ENCODE data around the gene ZMAT5. TPM values are rescaled to one million over a fixed set of nuclear protein-coding genes. Genes with fewer than 3 reads are reported as not detected.

The ZMAT5 gene
- total and polyA plus RNA-seq, 2 of the 13 experiments (the other 11 are each of a cell fraction or from before 2014, with no cell fraction given) = 20.7 to 27.8 TPM

GRCh38 chr22:29799217-29799680, 32.4 kb upstream of the ZMAT5 start (continued):
- 0 out of 2 replicates have a peak, but pooled peaks have one; percentile 41 for TF ChIP-seq ARNTL (CRISPR knock-in tag; IDR thresholded peaks at IDR 0.05)
- TF ChIP-seq ZNF691 (CRISPR knock-in tag; IDR thresholded peaks at IDR 0.05; ENCODE audit: borderline replicate concordance, low read depth) = peak; percentile 80; the same call in 1 of the 2 replicates
- peak; percentile 47 for TF ChIP-seq HOXA3 (CRISPR knock-in tag; IDR thresholded peaks at IDR 0.05)
- TF ChIP-seq, protein P1, sequence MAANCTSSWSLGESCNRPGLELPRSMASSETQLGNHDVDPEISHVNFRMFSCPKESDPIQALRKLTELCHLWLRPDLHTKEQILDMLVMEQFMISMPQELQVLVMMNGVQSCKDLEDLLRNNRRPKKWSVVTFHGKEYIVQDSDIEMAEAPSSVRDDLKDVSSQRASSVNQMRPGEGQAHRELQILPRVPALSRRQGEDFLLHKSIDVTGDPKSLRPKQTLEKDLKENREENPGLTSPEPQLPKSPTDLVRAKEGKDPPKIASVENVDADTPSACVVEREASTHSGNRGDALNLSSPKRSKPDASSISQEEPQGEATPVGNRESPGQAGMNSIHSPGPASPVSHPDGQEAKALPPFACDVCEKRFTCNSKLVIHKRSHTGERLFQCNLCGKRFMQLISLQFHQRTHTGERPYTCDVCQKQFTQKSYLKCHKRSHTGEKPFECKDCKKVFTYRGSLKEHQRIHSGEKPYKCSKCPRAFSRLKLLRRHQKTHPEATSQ (CRISPR knock-in tag; IDR thresholded peaks at IDR 0.05; ENCODE audit: borderline replicate concordance) = no peak
- TF ChIP-seq MATR3 (CRISPR knock-in tag; IDR thresholded peaks at IDR 0.05) = no peak
- TF ChIP-seq ELF1 (CRISPR knock-in tag; IDR thresholded peaks at IDR 0.05) = peak; percentile 60
- TF ChIP-seq NR3C1 (CRISPR knock-in tag; IDR thresholded peaks at IDR 0.05) = no peak
- TF ChIP-seq, protein P2, sequence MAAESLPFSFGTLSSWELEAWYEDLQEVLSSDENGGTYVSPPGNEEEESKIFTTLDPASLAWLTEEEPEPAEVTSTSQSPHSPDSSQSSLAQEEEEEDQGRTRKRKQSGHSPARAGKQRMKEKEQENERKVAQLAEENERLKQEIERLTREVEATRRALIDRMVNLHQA (CRISPR knock-in tag; IDR thresholded peaks at IDR 0.05) = no peak
- no peak for TF ChIP-seq ZNF746 (CRISPR knock-in tag; IDR thresholded peaks at IDR 0.05)
- TF ChIP-seq ZNF710 (CRISPR knock-in tag; IDR thresholded peaks at IDR 0.05; ENCODE audit: borderline replicate concordance) = peak; percentile 38; the same call in 1 of the 2 replicates
- TF ChIP-seq, protein P3, sequence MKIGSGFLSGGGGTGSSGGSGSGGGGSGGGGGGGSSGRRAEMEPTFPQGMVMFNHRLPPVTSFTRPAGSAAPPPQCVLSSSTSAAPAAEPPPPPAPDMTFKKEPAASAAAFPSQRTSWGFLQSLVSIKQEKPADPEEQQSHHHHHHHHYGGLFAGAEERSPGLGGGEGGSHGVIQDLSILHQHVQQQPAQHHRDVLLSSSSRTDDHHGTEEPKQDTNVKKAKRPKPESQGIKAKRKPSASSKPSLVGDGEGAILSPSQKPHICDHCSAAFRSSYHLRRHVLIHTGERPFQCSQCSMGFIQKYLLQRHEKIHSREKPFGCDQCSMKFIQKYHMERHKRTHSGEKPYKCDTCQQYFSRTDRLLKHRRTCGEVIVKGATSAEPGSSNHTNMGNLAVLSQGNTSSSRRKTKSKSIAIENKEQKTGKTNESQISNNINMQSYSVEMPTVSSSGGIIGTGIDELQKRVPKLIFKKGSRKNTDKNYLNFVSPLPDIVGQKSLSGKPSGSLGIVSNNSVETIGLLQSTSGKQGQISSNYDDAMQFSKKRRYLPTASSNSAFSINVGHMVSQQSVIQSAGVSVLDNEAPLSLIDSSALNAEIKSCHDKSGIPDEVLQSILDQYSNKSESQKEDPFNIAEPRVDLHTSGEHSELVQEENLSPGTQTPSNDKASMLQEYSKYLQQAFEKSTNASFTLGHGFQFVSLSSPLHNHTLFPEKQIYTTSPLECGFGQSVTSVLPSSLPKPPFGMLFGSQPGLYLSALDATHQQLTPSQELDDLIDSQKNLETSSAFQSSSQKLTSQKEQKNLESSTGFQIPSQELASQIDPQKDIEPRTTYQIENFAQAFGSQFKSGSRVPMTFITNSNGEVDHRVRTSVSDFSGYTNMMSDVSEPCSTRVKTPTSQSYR (CRISPR knock-in tag; IDR thresholded peaks at IDR 0.05; ENCODE audit: borderline replicate concordance) = 0 out of 2 replicates have a peak, but pooled peaks have one; percentile 17
- no peak for TF ChIP-seq RBAK (CRISPR knock-in tag; IDR thresholded peaks at IDR 0.05)
- TF ChIP-seq ZHX2 (IDR thresholded peaks at IDR 0.05; ENCODE audit: low read depth) = no peak
- TF ChIP-seq ZHX2 (CRISPR knock-in tag; IDR thresholded peaks at IDR 0.05; ENCODE audit: borderline replicate concordance) = no peak
- no peak for TF ChIP-seq SNAPC2 (CRISPR knock-in tag; IDR thresholded peaks at IDR 0.05)
- peak; percentile 58; the same call in 1 of the 2 replicates for TF ChIP-seq ZNF614 (CRISPR knock-in tag; IDR thresholded peaks at IDR 0.05; ENCODE audit: borderline replicate concordance)
